Activated CD4-positive, alpha-beta T cell treated with anti-CD3 and anti-CD28 coated beads, Interleukin-2, Interleukin-6, amounts not matched to agents 100 ng/mL and 50 ng/mL, durations not matched to agents 16 hours and 8 hours (primary cell): ENCODE data around the gene PHF12.

Experiments
- DNase-seq: peaks from one replicate; pipeline ENCODE4 v3.0.0-alpha.2; 2020

PHF12 gene

GRCh38 chr17:28899212-28899815 is 52.0 kb downstream of the PHF12 start:
- DNase-seq, result no peak

- DNase-seq, result no peak
Observed at GRCh38 chr17:28898527-28898955, 52.8 kb downstream of the PHF12 start.

GRCh38 chr17:28897769-28898526 is 53.4 kb downstream of the PHF12 start:
- no peak for DNase-seq

- peak; percentile 60 for DNase-seq
Observed at GRCh38 chr17:28896884-28897768, 54.2 kb downstream of the PHF12 start, which contains the start of gene FLOT2. Gene FLOT2, minus strand, starts transcription at chr17:28897733. Its CDS starts 159 bp downstream, at chr17:28897574.

GRCh38 chr17:28896491-28896883 is 54.8 kb downstream of the PHF12 start:
- DNase-seq, result no peak

- DNase-seq, result peak; percentile 10
Observed at GRCh38 chr17:28895794-28896447, 55.4 kb downstream of the PHF12 start.

- DNase-seq, result peak; percentile 64
Observed at GRCh38 chr17:28893248-28894183, 57.8 kb downstream of the PHF12 start.

GRCh38 chr17:28892024-28892423 is 59.3 kb downstream of the PHF12 start:
- no peak for DNase-seq

- DNase-seq, result no peak
Observed at GRCh38 chr17:28891201-28891600, 60.1 kb downstream of the PHF12 start.

GRCh38 chr17:28889996-28890395 is 61.3 kb downstream of the PHF12 start:
- DNase-seq, result peak; percentile 15

GRCh38 chr17:28888832-28889231 is 62.5 kb downstream of the PHF12 start:
- DNase-seq, result no peak

- DNase-seq, result no peak
Observed at GRCh38 chr17:28887871-28888471, 63.3 kb downstream of the PHF12 start.

GRCh38 chr17:28885951-28886350 is 65.4 kb downstream of the PHF12 start:
- DNase-seq, result no peak

GRCh38 chr17:28885363-28885762 is 66.0 kb downstream of the PHF12 start:
- no peak for DNase-seq

GRCh38 chr17:28883967-28884702 is 67.2 kb downstream of the PHF12 start:
- DNase-seq, result no peak

- DNase-seq, result no peak
Observed at GRCh38 chr17:28882154-28882895, 69.0 kb downstream of the PHF12 start.

- DNase-seq, result no peak
Observed at GRCh38 chr17:28881533-28882056, 69.7 kb downstream of the PHF12 start.

- no peak for DNase-seq
Observed at GRCh38 chr17:28880572-28880945, 70.8 kb downstream of the PHF12 start.

GRCh38 chr17:28879886-28880571 is 71.3 kb downstream of the PHF12 start:
- no peak for DNase-seq
